Endothelial cell of umbilical vein (primary cell): ENCODE results near the gene NDUFS4. TPM values are rescaled to one million over a fixed set of nuclear protein-coding genes. Genes with fewer than 3 reads are reported as not detected.

ENCODE experiments used
- BruUV-seq: library from RNA; stranded (reverse); fragments of 400-500 nt; replicated peaks from 2 replicates; lab custom pipeline; 2021; lab: Mats Ljungman, UMichigan
- CTCF ChIA-PET: fragments of 300-600, 350-600 bp; sonication (Branson Sonifier 250); formaldehyde crosslinking; loops from one replicate; lab custom pipeline; 2021; ENCODE audit warnings: antibody characterized with exemption, inconsistent platforms; lab: Charles Lee
- POLR2A ChIA-PET: fragments of 300-600, 350-600 bp; sonication (Branson Sonifier 250); formaldehyde crosslinking; loops from one replicate; lab custom pipeline; 2021; ENCODE audit warnings: antibody characterized with exemption, inconsistent platforms; lab: Charles Lee
- DNase-seq: peaks from one replicate; pipeline ENCODE4 v3.0.0-alpha.2; 2011; ENCODE audit warnings: low read depth, low spot score
- FAIRE-seq: peaks from 2 replicates; lab custom pipeline; 2011; peaks lifted over from hg19 to GRCh38; lab: Jason Lieb, UNC
- H2AFZ ChIP-seq: 2 replicates; pipeline ENCODE4 v1.6.0; 2012; ENCODE audit warnings: low read depth, low read length, control low read depth, inconsistent platforms
- H3K27ac ChIP-seq: 2 replicates; pipeline ENCODE4 v1.5.1; 2011; ENCODE audit warnings: low read depth, mild to moderate bottlenecking, control low read depth, low read length, moderate library complexity; ENCODE audit not compliant: insufficient read depth
- H3K27me3 ChIP-seq, 2 experiments: 2 replicates each; pipeline versions ENCODE4 v1.6.0 to v1.6.1; 2011; ENCODE audit warnings: low read length in 2 of 2, mixed read lengths in 1 of 2; ENCODE audit not compliant: control insufficient read depth in 2 of 2, insufficient read depth in 2 of 2
- H3K36me3 ChIP-seq, 2 experiments: 2 replicates in 1 of 2; 3 replicates in 1 of 2; pipeline ENCODE4 v1.5.1; 2011; ENCODE audit warnings: low read length in 2 of 2, mild to moderate bottlenecking in 1 of 2, moderate library complexity in 1 of 2; ENCODE audit not compliant: control insufficient read depth in 2 of 2, insufficient read depth in 2 of 2; ENCODE audit errors: extremely low read depth in 1 of 2
- H3K4me1 ChIP-seq: 3 replicates; pipeline ENCODE4 v1.5.1; 2011; ENCODE audit warnings: mild to moderate bottlenecking, low read length; ENCODE audit not compliant: control insufficient read depth, insufficient read depth; ENCODE audit errors: extremely low read depth
- H3K4me2 ChIP-seq: 2 replicates; pipeline ENCODE4 v1.6.1; 2011; ENCODE audit warnings: low read length, control low read depth, mixed read lengths; ENCODE audit not compliant: insufficient read depth
- H3K4me3 ChIP-seq, 3 experiments: fragments of 200-600 bp in 1 of 3; sonication (generic), shearing (Covaris generic) in 1 of 3; replicated peaks in 1 of 3; 2 replicates each; pipeline ENCODE4 v1.5.1; 2011 to 2016; ENCODE audit warnings: control low read depth in 3 of 3, low read length in 3 of 3, mild to moderate bottlenecking in 2 of 3, inconsistent platforms in 1 of 3, low read depth in 1 of 3, moderate library complexity in 1 of 3; ENCODE audit not compliant: insufficient read depth in 1 of 3
- H3K79me2 ChIP-seq: 2 replicates; pipeline ENCODE4 v1.6.0; 2012; ENCODE audit warnings: low read length, inconsistent platforms; ENCODE audit not compliant: control insufficient read depth, insufficient read depth
- H3K9ac ChIP-seq: replicated peaks from 2 replicates; pipeline ENCODE3; 2011; ENCODE audit warnings: low read length, control low read depth; ENCODE audit not compliant: insufficient read depth; ENCODE audit errors: extremely low read depth
- H3K9me1 ChIP-seq: replicated peaks from 3 replicates; pipeline ENCODE4 v1.6.0; 2011; ENCODE audit warnings: mild to moderate bottlenecking, low read length; ENCODE audit not compliant: control insufficient read depth, insufficient read depth; ENCODE audit errors: extremely low read depth
- H3K9me3 ChIP-seq: replicated peaks from 2 replicates; pipeline ENCODE4 v1.5.1; 2012; ENCODE audit warnings: low read length, inconsistent platforms; ENCODE audit not compliant: control insufficient read depth, insufficient read depth
- H4K20me1 ChIP-seq: replicated peaks from 2 replicates; pipeline ENCODE3; 2011; ENCODE audit warnings: mild to moderate bottlenecking, low read length; ENCODE audit not compliant: control insufficient read depth, insufficient read depth; ENCODE audit errors: extremely low read depth
- CTCF ChIP-seq, 2 donors: IDR thresholded peaks; 1 replicate in 1 of 2; 2 replicates in 1 of 2; pipeline ENCODE4 v1.5.1; 2011; ENCODE audit warnings: low read length in 2 of 2, mild to moderate bottlenecking in 2 of 2, moderate library complexity in 2 of 2, control low read depth in 1 of 2, inconsistent platforms in 1 of 2, low read depth in 1 of 2; ENCODE audit not compliant: insufficient read depth in 1 of 2; ENCODE audit errors: extremely low read depth in 1 of 2
- EZH2 ChIP-seq: IDR thresholded peaks from 2 replicates; pipeline ENCODE4 v1.6.1; 2012; ENCODE audit warnings: borderline replicate concordance, low read depth, mild to moderate bottlenecking, moderate library complexity, low read length, inconsistent platforms; ENCODE audit not compliant: severe bottlenecking
- FOS ChIP-seq: IDR thresholded peaks from 2 replicates; pipeline ENCODE4 v1.6.1; 2011; ENCODE audit warnings: mild to moderate bottlenecking, low read length, moderate library complexity, borderline replicate concordance; ENCODE audit not compliant: insufficient read depth
- GATA2 ChIP-seq: IDR thresholded peaks from 2 replicates; pipeline ENCODE4 v1.7.0; 2011; ENCODE audit warnings: low read depth, mild to moderate bottlenecking, moderate library complexity, mixed read lengths, low read length; ENCODE audit not compliant: insufficient read length, insufficient read depth
- JUN ChIP-seq: IDR thresholded peaks from 2 replicates; pipeline ENCODE4 v1.6.1; 2011; ENCODE audit warnings: borderline replicate concordance, low read depth; ENCODE audit not compliant: insufficient read length, insufficient read depth
- MAX ChIP-seq: IDR thresholded peaks from 2 replicates; pipeline ENCODE4 v1.6.1; 2011; ENCODE audit not compliant: insufficient read depth, insufficient read length
- MYC ChIP-seq: IDR thresholded peaks from one replicate; pipeline ENCODE4 v1.6.1; 2011; ENCODE audit warnings: mild to moderate bottlenecking, low read depth, low read length
- POLR2A ChIP-seq: IDR thresholded peaks from 2 replicates; pipeline ENCODE4 v1.6.1; 2012; ENCODE audit warnings: low read depth, mild to moderate bottlenecking, control low read depth, low read length
- POLR2AphosphoS5 ChIP-seq: IDR thresholded peaks from 2 replicates; pipeline ENCODE4 v1.6.1; 2012; ENCODE audit warnings: low read depth, mild to moderate bottlenecking, control low read depth, low read length, moderate library complexity; ENCODE audit not compliant: insufficient read depth
- dilution Hi-C: fragments of 300-500 bp; cut with MboI; formaldehyde crosslinking; loops from one replicate; pipeline ENCODE4 v1.15.0; 2019; ENCODE audit warnings: low sequenced_read_pairs; ENCODE audit not compliant: extremely low pct_ligation_motif_present
- intact Hi-C: fragments of 100-400 bp; cut with micrococcal nuclease; formaldehyde crosslinking; loops from one replicate; pipeline ENCODE4 v1.10.0; 2022
- polyA plus RNA-seq, 4 experiments: library from polyadenylated mRNA; depleted of rRNA in 3 of 4; stranded (reverse) in 3 of 4; unstranded in 1 of 4; fragments of >200 nt; gene quantifications; 2 replicates each; pipeline versions ENCODE4 v1.2.1 to v1.2.3, GENCODE V29; 2011 to 2012; ENCODE audit warnings: missing spikeins in 1 of 4
- total RNA-seq: library from RNA; stranded (reverse); gene quantifications from 2 replicates; pipeline ENCODE4 v1.2.3, GENCODE V29; 2021

The NDUFS4 gene
- total and polyA plus RNA-seq, 2 donors (not counting 3 experiments of a cell fraction or from before 2014, with no cell fraction given), result 70.4 to 76.2 TPM

GRCh38 chr5:53712327-53712726 lies 151.9 kb downstream of the NDUFS4 start:
- Histone ChIP-seq H3K4me3 (no peak overlapping the region), H3K36me3 (no peaks in the 10 kb centered on the region), H3K9ac (no peak overlapping the region), H3K4me1 (no peaks in the 10 kb centered on the region), H3K27me3 (no peaks in the 10 kb centered on the region), H3K27ac (no peak overlapping the region), H3K79me2 (no peaks in the 10 kb centered on the region), H3K9me1 (no peaks in the 10 kb centered on the region), H2AFZ (no peak overlapping the region), H4K20me1 (no peaks in the 10 kb centered on the region), H3K9me3 (no peaks in the 10 kb centered on the region), H3K4me2 (no peak overlapping the region)
- CTCF ChIA-PET, result no interaction called here
- BruUV-seq, result no TSS peak
- FAIRE-seq (no peak), DNase-seq (no peak)
- TF ChIP-seq POLR2AphosphoS5, result no peak
- no peak for TF ChIP-seq FOS
- TF ChIP-seq POLR2A, result no peak
- TF ChIP-seq JUN, result no peak
- no peak for TF ChIP-seq GATA2
- no peak for TF ChIP-seq EZH2
- TF ChIP-seq CTCF (IDR thresholded peaks at IDR 0.05; ENCODE audit: extremely low read depth in 1 of 2, insufficient read depth in 1 of 2, low read depth in 1 of 2, low read length in 2 of 2), result no peak
- no peak for TF ChIP-seq MYC
- no peak for TF ChIP-seq MAX
- intact Hi-C loops, result no loop called here
- dilution Hi-C loops, result no loop called here
- POLR2A ChIA-PET, result no interaction called here
